SK-N-SH treated with all-trans-retinoic acid at 6 μM for 48 hours (cell line): Measurements from ENCODE around the gene DUSP3.

Experiments used
- ATAC-seq: fragments of 200-7000 bp; cut with Tn5 transposase; 3 replicates; pipeline ENCODE4 v1.9.1; 2020; ENCODE audit warnings: mild to moderate bottlenecking, moderate library complexity
- ARNTL ChIP-seq: fragments of 450-650 bp; formaldehyde crosslinking; IDR thresholded peaks from 2 replicates; pipeline ENCODE4 v1.5.0; 2020; ENCODE audit warnings: low read depth, mild to moderate bottlenecking, moderate library complexity, borderline replicate concordance
- BACH2 ChIP-seq: fragments of 250-450 bp; sonication (Bioruptor Pico); IDR thresholded peaks from 2 replicates; pipeline ENCODE4 v1.9.0; 2021; ENCODE audit warnings: mild to moderate bottlenecking, borderline replicate concordance
- GLIS3 ChIP-seq: fragments of 250-450 bp; sonication (Bioruptor Pico); IDR thresholded peaks from 2 replicates; pipeline ENCODE4 v1.5.0; 2020; ENCODE audit warnings: mild to moderate bottlenecking, moderate library complexity
- ISL1 ChIP-seq: fragments of 250-450 bp; sonication (Bioruptor Pico); IDR thresholded peaks from 2 replicates; pipeline ENCODE4 v2.1.2; 2022; ENCODE audit warnings: mild to moderate bottlenecking, moderate library complexity
- OSR1 ChIP-seq: fragments of 250-450 bp; sonication (Bioruptor Pico); IDR thresholded peaks from 2 replicates; pipeline ENCODE4 v1.8.0; 2022; ENCODE audit warnings: moderate library complexity, mild to moderate bottlenecking, inconsistent platforms
- PATZ1 ChIP-seq: fragments of 250-450 bp; sonication (Bioruptor Pico); IDR thresholded peaks from 2 replicates; pipeline ENCODE4 v1.8.0; 2020; ENCODE audit warnings: mild to moderate bottlenecking, moderate library complexity, borderline replicate concordance
- PPARA ChIP-seq: fragments of 250-450 bp; sonication (Bioruptor Pico); IDR thresholded peaks from 2 replicates; pipeline ENCODE4 v1.5.0; 2020; ENCODE audit warnings: mild to moderate bottlenecking, borderline replicate concordance
- RARB ChIP-seq: fragments of 250-450 bp; sonication (Bioruptor Pico); IDR thresholded peaks from 2 replicates; pipeline ENCODE4 v1.8.0; 2021; ENCODE audit warnings: mild to moderate bottlenecking, moderate library complexity
- SNAI2 ChIP-seq: fragments of 250-450 bp; sonication (Bioruptor Pico); IDR thresholded peaks from 2 replicates; pipeline ENCODE4 v1.5.0; 2020; ENCODE audit warnings: mild to moderate bottlenecking, moderate library complexity
- TCF4 ChIP-seq: fragments of 250-450 bp; sonication (Bioruptor Pico); IDR thresholded peaks from 2 replicates; pipeline ENCODE4 v1.8.0; 2021; ENCODE audit warnings: mild to moderate bottlenecking, moderate library complexity, borderline replicate concordance
- TOX ChIP-seq: fragments of 250-450 bp; sonication (Bioruptor Pico); IDR thresholded peaks from 2 replicates; pipeline ENCODE4 v1.8.0; 2021; ENCODE audit warnings: mild to moderate bottlenecking, moderate library complexity, borderline replicate concordance
- TSHZ2 ChIP-seq: fragments of 250-450 bp; sonication (Bioruptor Pico); IDR thresholded peaks from 2 replicates; pipeline ENCODE4 v1.5.0; 2020; ENCODE audit warnings: mild to moderate bottlenecking, moderate library complexity
- ZC3H10 ChIP-seq: fragments of 250-450 bp; sonication (Bioruptor Pico); IDR thresholded peaks from 2 replicates; pipeline ENCODE4 v1.5.1; 2021; ENCODE audit warnings: mild to moderate bottlenecking, moderate library complexity
- ZFP3 ChIP-seq: fragments of 250-450 bp; sonication (Bioruptor Pico); IDR thresholded peaks from 2 replicates; pipeline ENCODE4 v1.5.0; 2020; ENCODE audit warnings: mild to moderate bottlenecking, moderate library complexity
- ZFP30 ChIP-seq: fragments of 450-650 bp; formaldehyde crosslinking; IDR thresholded peaks from 2 replicates; pipeline ENCODE4 v1.5.0; 2022; ENCODE audit warnings: mild to moderate bottlenecking, moderate library complexity
- ZNF565 ChIP-seq: fragments of 450-650 bp; formaldehyde crosslinking; conservative IDR thresholded peaks from 2 replicates; pipeline ENCODE4 v1.5.0; 2020; ENCODE audit warnings: low read depth, mild to moderate bottlenecking, moderate library complexity
- ZNF70 ChIP-seq: fragments of 450-650 bp; formaldehyde crosslinking; IDR thresholded peaks from 2 replicates; pipeline ENCODE4 v1.5.0; 2020; ENCODE audit warnings: mild to moderate bottlenecking, moderate library complexity
- ZNF8 ChIP-seq: fragments of 450-650 bp; formaldehyde crosslinking; IDR thresholded peaks from 2 replicates; pipeline ENCODE4 v1.5.0; 2020; ENCODE audit warnings: mild to moderate bottlenecking, moderate library complexity
- TF ChIP-seq, protein P1 (sequence below): fragments of 250-450 bp; sonication (Bioruptor Pico); IDR thresholded peaks from 2 replicates; pipeline ENCODE4 v1.8.0; 2021; ENCODE audit warnings: low read depth, mild to moderate bottlenecking, moderate library complexity, borderline replicate concordance
- TF ChIP-seq, protein P2 (sequence below): fragments of 250-450 bp; sonication (Bioruptor Pico); IDR thresholded peaks from 2 replicates; pipeline ENCODE4 v1.5.1; 2020; ENCODE audit warnings: low read depth, mild to moderate bottlenecking, moderate library complexity
- TF ChIP-seq, protein P3 (sequence below): fragments of 250-450 bp; sonication (Bioruptor Pico); IDR thresholded peaks from 2 replicates; pipeline ENCODE4 v1.5.1; 2021; ENCODE audit warnings: mild to moderate bottlenecking, moderate library complexity

The DUSP3 gene

GRCh38 chr17:43741636-43742035, 37.1 kb downstream of the DUSP3 start:
- TF ChIP-seq GLIS3 (CRISPR knock-in tag) (no peak), ZFP3 (no peak), RARB (CRISPR knock-in tag) (no peak), TOX (CRISPR knock-in tag) (no peak), ISL1 (no peak), ZNF565 (no peak), BACH2 (CRISPR knock-in tag) (no peak)
- TF ChIP-seq, protein P1, sequence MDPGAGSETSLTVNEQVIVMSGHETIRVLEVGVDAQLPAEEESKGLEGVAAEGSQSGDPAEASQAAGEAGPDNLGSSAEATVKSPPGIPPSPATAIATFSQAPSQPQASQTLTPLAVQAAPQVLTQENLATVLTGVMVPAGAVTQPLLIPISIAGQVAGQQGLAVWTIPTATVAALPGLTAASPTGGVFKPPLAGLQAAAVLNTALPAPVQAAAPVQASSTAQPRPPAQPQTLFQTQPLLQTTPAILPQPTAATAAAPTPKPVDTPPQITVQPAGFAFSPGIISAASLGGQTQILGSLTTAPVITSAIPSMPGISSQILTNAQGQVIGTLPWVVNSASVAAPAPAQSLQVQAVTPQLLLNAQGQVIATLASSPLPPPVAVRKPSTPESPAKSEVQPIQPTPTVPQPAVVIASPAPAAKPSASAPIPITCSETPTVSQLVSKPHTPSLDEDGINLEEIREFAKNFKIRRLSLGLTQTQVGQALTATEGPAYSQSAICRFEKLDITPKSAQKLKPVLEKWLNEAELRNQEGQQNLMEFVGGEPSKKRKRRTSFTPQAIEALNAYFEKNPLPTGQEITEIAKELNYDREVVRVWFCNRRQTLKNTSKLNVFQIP, result no peak
- TF ChIP-seq, all 23 proteins: peak for 0
- ATAC-seq, result no peak

DNA sequence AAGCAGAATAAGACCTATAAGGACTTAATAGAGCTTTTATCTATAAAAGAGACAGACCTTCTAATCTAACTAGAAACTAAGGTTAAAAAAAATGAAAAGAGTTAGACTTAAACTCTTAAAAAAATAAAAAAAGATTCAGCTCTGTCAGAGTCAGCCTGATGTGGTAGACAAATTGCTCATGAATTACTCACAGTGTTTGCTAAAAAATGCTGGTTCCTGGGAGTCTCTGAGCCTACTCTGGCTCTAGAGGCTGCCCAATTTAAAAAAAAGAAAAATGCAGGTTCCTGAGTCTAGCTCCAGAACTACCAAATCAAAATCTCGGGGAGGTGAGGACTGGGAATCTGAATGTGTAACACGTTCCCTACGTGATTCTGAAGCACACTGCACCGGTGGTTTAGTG, 38.2 kb downstream of the DUSP3 start:
- peak; percentile 78 for ATAC-seq
- no peak for TF ChIP-seq ISL1
- TF ChIP-seq, protein P2, sequence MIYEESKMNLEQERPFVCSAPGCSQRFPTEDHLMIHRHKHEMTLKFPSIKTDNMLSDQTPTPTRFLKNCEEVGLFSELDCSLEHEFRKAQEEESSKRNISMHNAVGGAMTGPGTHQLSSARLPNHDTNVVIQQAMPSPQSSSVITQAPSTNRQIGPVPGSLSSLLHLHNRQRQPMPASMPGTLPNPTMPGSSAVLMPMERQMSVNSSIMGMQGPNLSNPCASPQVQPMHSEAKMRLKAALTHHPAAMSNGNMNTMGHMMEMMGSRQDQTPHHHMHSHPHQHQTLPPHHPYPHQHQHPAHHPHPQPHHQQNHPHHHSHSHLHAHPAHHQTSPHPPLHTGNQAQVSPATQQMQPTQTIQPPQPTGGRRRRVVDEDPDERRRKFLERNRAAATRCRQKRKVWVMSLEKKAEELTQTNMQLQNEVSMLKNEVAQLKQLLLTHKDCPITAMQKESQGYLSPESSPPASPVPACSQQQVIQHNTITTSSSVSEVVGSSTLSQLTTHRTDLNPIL (CRISPR knock-in tag), result no peak
- no peak for TF ChIP-seq PATZ1 (CRISPR knock-in tag)
- TF ChIP-seq ZNF8 (CRISPR knock-in tag), result no peak
- TF ChIP-seq TSHZ2 (CRISPR knock-in tag), result no peak
- TF ChIP-seq, protein P1, result no peak
- no peak for TF ChIP-seq PPARA (CRISPR knock-in tag)
- TF ChIP-seq BACH2 (CRISPR knock-in tag), result no peak
- no peak for TF ChIP-seq TCF4 (CRISPR knock-in tag)
- TF ChIP-seq ZNF70 (CRISPR knock-in tag), result no peak
- TF ChIP-seq SNAI2, result no peak
- TF ChIP-seq ZFP30 (CRISPR knock-in tag), result no peak
- TF ChIP-seq RARB (CRISPR knock-in tag), result no peak
- no peak for TF ChIP-seq ZFP3
- TF ChIP-seq OSR1 (CRISPR knock-in tag), result no peak

- ATAC-seq, result no peak
- no peak for TF ChIP-seq TSHZ2 (CRISPR knock-in tag)
- TF ChIP-seq PPARA (CRISPR knock-in tag), result no peak
- TF ChIP-seq ZNF565, result no peak
- TF ChIP-seq, protein P3, sequence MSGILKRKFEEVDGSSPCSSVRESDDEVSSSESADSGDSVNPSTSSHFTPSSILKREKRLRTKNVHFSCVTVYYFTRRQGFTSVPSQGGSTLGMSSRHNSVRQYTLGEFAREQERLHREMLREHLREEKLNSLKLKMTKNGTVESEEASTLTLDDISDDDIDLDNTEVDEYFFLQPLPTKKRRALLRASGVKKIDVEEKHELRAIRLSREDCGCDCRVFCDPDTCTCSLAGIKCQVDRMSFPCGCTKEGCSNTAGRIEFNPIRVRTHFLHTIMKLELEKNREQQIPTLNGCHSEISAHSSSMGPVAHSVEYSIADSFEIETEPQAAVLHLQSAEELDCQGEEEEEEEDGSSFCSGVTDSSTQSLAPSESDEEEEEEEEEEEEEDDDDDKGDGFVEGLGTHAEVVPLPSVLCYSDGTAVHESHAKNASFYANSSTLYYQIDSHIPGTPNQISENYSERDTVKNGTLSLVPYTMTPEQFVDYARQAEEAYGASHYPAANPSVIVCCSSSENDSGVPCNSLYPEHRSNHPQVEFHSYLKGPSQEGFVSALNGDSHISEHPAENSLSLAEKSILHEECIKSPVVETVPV (CRISPR knock-in tag), result no peak
- TF ChIP-seq RARB (CRISPR knock-in tag), result no peak
- TF ChIP-seq ZC3H10 (CRISPR knock-in tag), result no peak
- no peak for TF ChIP-seq ZNF70 (CRISPR knock-in tag)
- TF ChIP-seq, protein P2 (CRISPR knock-in tag), result no peak
- no peak for TF ChIP-seq OSR1 (CRISPR knock-in tag)
- TF ChIP-seq ZFP30 (CRISPR knock-in tag), result no peak
- no peak for TF ChIP-seq TCF4 (CRISPR knock-in tag)
- no peak for TF ChIP-seq ARNTL (CRISPR knock-in tag)
- no peak for TF ChIP-seq SNAI2
Observed at GRCh38 chr17:43737722-43738121, 41.1 kb downstream of the DUSP3 start.
